GM19324 (cell line): ENCODE data around the gene EIF5A.

Source experiments
- ATAC-seq: cut with Tn5 transposase; IDR thresholded peaks from one replicate; pipeline ENCODE4 v1.9.1; 2021; ENCODE audit warnings: mild to moderate bottlenecking, moderate library complexity; ENCODE audit not compliant: unreplicated experiment, low FRiP score

The EIF5A gene

DNA sequence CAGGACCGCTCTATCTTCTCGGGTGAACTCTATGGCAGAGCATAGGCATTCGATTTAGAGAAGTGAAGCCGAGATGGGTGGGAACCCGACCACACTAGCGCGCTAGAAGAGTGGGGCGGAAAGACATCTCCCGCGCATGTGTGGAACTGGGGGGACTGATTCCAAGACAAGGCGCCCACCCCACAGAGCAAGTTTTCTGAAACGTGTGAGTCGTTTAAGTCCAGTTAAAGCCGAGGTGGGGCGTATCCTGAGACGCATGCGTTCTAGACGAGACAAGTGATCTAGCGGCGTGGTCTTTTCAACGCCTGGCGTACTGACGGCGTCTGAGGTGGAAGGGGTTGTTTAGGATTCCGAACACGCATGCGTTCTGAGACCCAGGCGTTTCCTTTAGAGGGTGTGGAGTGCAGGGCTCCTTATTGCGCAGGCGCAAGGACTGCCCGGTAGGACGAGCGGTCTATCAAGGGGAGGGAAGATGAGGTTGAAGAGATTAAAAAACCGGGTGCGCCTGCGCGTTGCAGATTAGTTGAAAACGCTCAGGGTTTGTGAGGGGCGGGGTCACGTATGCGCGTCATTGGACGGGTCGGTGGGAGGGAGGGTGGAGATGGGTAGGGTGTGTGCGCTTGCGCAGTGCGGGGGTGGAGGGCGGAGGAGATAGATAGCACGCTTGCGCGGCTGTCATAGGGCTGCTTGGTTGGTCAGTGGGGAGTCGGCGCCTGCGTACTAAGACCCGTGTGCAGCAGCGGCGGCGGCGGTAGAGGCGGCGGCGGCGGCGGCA, at the start of gene EIF5A:
Gene EIF5A, plus strand, starts transcription at position 718 of the 775 bp plus-strand sequence. CDS start 2,008 bp downstream, outside the sequence.
- ATAC-seq, result peak; percentile 74

DNA sequence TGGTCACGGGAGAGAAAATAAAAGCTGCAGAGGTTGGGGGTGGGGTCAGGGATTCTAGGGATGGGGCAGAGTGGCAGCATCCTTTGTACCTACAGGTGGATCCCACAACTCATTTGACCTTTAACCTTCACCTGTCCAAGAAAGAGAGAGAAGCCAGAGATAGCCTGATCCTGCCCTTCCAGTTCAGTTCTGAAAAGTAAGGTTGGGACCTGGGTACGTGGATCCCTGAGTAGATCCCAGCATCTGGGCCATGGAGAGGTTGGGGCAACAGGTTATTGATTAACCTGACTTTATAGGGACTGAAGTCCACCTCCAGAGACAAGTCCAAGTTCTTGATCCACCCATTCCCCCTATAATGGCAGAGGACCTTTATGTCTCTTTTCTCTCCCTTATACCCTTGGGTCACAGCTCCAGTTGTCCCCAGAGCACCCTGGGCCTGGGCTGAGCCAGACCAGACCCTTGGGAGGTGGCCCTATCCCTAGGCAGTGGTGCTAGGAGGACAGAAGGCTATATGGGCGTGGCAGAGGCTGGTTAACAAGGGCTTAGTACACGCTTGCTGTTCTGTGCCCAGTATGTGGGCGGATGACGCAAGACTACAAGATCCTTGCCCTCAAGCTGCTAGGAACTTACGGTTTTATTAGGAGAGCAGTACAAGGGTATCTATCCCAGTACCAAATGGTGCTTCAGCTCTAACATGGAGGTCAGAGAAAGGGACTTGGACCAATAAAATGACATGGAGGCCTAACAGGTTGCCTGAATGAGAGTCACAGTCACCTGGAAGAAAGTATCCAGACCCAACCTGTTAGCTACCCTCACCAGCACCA, 48.5 kb upstream of the EIF5A start:
- ATAC-seq, result no peak

DNA sequence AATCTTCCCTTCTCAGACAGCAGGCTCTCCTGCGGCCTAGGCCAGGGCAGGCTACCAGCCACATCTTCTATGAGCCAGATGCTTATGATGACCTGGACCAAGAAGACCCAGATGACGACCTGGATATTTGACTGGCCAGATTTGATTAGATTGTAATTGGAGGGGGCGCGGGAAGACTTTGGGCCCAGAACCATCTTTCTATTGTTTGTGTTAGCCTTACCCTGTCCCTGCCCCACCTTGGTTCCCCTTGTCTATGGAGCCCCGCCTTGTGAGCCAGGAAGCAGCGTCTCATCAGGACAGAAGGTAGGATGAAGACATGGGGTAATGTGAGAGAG, 47.9 kb upstream of the EIF5A start:
- no peak for ATAC-seq

DNA sequence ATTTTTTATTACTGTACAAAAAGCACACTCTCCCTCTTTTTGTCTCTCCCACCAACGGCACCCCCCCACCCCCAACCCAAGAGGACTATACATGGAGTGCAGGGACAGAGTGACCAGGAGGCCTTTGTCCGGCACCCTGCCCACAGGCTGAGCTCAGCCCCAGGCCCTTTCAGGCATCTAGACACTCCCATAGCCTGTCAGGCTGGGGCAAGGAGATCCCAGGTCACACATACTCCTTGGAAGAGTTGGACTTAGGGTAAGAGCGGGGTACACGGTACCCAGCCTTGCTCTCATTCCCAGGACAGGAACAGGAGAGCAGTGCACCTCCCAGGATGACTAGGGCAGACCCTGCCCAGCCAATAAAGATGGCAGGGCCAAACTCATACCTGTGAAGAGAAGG, 47.3 kb upstream of the EIF5A start:
- no peak for ATAC-seq

DNA sequence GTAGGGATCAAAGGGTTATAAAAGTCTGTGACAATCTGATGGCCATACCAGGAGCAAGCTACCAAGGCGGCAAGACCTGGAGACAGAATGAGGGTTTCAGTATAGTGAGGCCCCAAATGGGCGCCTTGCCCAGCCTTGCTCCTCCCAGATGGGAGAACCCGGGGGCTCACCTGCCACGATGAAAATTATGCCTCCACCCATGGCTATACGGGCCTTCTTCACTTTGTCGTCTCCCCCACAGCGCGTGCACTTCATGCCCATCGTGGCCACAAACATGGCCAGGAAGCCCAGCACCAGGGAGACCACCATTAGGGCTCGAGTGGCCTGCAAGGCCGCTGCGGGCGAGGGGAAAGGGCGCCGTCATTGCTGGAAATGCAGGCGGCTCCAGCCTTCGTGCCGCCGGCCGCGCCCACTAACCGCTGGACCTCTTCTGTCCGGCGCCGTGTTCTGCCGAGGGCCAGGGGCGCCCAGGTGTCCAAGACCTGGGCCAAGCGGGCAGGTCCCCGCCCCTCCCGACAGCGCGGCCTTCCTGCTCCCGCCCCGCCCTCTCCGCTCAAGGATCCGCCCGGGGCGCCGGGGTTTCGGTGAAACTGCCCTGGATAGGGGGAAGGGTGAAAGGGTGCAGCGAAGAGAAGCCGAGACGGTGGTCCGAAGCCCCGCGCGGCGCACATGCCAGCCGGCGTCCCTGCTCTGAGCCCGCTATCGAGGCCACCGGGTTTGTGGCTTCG, 46.6 kb upstream of the EIF5A start:
- ATAC-seq, result no peak

DNA sequence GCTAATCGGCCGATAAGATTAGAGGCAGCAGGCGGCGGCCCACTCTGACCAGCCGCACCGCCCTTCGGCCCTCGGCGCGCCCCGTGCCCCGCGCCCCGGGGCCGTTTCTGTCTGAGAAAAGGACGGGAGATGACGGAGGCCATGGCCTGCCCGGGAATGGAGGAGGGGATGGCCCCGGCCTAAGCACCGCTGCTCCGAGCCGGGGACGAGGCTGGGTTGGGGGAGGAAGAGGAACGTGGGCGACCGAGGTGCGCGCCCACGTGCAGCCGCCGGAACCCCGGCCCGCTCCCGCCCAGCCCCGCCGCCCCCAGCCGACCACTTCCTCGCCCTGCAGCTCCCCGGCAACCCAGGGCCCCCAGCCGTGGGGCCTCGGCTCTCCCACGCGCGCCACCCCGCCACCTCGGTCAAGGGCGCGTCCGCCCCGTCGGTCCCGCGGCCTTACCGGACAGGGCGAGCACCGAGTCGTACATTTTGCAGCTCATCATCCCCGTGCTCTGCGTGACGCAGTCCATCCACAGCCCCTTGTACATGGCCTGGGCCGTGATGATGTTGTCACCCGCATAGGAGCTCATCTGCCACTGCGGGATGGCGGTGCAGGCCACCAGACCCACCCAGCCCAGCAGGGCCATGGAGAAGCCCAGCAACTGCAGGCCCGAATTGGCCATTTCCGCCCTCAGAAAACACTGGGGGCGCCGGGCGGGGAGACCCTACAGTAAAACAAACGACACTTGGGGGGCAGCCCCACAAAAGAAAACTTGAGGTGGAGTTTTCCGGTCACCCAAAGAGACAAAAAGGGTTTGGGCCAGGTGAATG, 45.8 kb upstream of the EIF5A start:
- ATAC-seq, result no peak

DNA sequence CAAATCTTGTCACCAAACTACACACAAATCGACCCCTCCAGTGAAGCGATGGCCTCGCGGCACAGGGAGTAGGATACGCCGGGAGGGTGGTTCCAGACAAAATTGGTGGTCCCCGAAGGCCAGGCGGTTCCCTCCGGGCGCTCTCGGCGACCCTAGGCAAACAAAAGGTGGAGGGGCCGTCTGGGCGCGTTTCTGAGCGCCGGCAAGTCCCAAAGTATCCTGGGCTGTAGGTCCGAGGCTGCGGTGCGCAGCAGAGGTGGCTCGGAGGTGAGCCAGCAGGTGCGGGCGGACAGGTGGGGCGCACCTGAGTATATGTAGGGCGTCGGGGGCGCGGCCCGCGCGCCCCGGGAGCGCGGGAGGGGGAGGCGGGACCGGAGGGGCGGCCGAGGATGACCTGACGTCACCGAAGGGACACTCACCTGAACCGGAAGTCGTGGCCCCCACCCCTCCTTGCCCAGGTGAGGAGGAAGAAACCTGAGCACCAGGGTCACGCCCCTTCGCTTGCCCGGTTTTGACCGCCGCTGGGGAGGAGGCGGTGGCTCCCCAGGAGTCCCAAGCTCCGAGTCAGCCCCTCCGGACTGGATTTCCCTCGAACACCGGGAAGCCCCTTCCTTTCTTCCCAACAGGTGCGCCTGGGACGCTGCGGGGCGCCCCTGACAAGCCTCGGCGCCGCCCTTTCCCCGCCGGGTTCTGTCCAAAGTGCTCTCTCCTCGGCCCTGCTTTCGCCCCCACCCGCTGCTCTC, 45.1 kb upstream of the EIF5A start, which contains the start of gene CLDN7:
Gene CLDN7, minus strand, starts transcription at position 287 of the 743 bp plus-strand sequence. CDS start 435 bp downstream, outside the sequence.
- no peak for ATAC-seq

DNA sequence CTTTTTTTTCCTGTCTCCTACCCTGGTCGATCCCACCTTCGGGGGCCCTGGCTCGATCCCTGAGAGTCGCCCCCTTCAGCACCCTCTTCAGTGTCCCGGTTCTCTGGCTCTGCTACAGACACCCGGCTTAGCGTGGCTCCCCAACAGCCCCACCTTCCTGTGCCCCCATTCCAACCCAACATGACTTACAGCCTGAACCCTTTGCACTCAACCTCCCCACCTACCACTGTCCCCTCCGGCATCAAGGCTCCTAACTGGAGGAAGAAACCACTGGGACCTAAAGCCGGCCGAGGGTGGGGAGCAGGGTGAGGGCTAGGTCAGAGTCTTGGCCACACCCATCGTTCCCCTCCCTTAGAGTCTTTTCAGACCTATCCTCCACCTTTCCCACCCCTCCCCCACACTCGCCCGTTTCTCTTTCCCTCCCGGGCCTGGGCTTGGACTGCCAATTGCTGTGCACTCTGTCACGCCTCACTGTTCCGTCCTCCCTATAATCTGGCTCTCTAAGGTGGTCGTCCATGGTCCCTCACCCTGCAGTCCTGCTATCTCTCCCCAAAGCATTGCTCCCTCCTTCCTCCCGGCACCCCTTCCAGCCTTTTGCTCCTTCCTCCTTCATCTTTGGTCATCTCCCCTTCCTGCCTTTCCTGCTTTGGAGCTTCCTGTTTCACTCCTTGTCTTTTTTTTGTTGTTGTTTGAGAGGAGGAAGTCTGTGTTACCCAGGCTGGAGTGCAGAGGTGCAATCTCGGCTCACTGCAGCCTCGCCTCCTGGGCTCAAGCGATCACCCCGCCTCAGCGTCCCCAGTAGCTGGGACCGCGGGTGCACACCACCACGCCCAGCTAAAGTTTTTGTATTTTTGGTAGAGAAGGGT, 44.3 kb upstream of the EIF5A start:
- ATAC-seq, result no peak

DNA sequence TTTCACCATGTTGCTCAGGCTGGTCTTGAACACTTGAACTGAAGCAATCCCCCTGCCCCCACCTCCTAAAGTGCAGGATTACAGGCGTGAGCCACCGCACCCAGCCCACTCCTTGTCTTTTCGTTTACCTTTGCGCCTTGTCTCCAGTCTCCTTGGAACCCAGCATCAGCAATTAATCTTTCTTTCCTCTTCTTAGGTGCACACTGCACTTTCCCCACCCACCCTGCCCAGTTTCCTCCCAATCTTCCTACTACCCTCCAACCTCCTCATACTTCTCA, 43.7 kb upstream of the EIF5A start:
- ATAC-seq, result no peak

DNA sequence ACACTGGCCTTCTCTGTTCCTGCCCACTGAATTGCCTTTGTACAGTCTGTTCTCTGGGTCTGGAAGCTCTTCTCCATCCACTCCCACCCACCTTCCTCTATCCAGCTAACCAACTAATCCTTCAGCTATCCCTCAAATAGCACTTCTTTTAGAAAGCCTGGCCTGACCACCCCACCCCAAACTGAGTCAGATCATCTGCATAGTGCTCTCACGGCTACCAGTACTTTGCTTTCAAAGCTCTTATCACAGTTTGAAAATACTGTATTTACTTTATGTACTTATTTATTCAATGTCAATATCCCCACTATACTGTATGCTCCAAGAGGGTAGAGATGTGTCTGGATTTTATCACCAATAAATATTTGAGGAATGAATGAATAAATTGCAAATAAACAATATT, 40.6 kb upstream of the EIF5A start:
- no peak for ATAC-seq

DNA sequence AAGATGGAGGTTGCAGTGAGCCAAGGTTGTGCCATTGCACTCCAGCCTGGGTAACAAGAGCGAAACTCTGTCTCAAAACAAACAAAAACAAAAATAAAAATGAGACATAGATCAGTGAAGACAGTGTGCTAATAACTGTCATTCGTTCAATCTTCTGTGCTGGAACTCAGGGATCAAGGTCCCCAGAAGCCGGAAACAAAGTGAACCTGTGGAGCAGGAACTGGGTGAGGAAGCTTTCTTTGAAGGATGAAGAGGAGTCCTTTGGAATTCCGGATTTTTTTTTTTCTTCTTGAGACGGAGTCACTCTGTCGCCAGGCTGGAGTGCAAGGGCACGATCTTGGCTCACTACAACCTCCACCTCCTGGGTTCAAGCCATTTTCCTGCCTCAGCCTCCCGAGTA, 28.0 kb upstream of the EIF5A start:
- no peak for ATAC-seq

DNA sequence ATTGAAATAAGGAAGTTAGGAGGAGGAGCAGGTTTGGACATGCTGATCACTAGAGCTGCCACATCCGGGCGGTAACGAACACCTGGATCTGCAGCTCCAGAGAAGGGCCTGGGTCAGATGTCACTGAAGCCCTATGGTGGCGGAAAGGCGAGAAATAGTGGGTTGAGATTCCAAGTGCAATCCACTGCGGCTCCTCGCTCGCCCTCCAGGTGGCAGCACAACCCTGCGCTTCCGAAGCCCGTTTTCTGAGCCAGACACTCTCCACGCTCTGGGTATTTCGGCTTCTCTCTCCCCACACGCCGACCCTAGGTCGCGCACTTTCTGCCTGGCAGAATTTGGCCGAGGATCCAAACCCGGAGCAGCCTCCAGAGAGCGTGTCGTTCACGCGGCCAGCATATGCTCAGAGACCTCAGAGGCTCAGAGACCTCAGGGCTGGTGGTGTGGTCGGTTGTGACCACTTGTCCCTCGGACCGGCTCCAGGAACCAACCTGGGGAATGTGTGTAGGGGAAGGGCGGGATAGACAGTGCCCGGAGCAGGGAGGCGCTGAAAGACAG, 26.8 kb upstream of the EIF5A start:
- no peak for ATAC-seq

DNA sequence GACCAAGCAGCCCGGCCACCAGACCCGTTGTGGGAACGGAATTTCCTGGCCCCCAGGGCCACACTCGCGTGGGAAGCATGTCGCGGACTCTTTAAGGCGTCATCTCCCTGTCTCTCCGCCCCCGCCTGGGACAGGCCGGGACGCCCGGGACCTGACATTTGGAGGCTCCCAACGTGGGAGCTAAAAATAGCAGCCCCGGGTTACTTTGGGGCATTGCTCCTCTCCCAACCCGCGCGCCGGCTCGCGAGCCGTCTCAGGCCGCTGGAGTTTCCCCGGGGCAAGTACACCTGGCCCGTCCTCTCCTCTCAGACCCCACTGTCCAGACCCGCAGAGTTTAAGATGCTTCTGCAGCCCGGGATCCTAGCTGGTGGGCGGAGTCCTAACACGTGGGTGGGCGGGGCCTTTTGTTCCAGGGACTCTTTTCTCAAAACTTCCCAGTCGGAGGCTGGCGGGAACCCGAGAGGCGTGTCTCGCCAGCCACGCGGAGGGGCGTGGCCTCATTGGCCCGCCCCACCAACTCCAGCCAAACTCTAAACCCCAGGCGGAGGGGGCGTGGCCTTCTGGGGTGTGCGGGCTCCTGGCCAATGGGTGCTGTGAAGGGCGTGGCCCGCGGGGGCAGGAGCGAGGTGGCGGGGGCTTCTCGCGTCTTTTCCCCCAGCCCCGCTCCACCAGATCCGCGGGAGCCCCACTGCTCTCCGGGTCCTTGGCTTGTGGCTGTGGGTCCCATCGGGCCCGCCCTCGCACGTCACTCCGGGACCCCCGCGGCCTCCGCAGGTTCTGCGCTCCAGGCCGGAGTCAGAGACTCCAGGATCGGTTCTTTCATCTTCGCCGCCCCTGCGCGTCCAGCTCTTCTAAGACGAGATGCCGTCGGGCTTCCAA, 26.1 kb upstream of the EIF5A start, which contains the start of gene SLC2A4:
Gene SLC2A4, plus strand, starts transcription at position 645 of the 879 bp plus-strand sequence. Its CDS starts 217 bp downstream, at position 862.
- ATAC-seq, result peak; percentile 45

DNA sequence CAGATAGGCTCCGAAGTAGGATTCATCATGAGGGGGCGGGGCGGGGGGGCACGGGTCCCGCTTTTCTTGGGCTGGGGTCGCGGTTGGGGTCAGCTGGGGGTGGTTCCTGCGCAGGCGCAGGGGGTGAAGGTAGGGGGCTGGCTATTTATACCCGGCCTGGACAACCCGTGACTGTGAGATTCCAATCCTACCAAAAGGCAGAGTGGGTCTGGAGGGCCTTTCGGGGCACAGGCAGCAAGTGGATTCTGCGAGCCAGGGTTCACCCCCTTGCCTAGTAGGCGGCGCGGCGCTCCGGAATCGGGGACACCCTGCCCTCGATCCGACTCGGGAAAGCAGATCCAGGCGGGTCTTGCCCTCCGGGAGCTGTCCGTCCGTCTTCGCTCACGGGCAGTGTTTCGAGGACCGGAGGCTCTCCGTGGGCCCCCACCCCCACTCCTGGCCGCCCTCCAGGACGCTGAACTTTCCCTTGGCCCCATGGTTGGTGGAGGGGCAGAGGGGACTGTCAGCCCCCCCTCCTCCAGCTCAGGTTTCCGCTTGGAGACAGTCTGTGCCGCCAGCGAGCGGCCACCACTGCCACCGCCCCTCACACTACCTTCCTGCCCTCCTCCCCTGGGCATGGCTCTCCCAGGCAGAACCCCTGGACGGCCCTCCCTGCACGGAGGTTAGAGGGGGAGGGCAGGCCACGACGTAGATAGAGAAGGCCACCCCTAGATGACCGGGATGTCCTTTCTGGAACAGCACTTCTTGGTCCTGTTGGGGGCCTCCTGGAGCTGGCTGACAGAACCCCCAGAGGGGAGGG, 25.3 kb upstream of the EIF5A start:
- no peak for ATAC-seq

DNA sequence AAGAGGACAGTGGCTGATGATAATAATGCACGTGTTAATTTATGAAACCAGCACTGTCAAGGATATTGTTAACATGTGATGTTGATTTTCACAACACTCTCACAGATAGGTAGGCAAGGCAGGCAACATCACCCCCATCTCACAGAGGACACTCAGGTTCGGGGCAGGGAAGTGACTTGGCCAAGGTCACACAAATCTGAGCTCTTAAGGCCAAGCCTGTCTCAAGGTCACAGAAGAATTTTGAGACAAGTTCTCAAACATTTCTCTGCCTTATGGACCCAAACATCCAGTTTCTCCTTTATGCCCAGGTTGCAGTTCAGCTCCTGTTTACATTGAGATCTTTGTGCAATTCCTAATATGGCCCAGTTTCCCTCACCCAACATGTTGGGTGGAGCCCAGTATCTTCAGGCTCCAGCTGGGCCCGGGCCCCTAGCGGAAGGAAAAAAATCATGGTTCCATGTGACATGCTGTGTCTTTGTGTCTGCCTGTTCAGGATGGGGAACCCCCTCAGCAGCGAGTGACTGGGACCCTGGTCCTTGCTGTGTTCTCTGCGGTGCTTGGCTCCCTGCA, 24.6 kb upstream of the EIF5A start:
- no peak for ATAC-seq

DNA sequence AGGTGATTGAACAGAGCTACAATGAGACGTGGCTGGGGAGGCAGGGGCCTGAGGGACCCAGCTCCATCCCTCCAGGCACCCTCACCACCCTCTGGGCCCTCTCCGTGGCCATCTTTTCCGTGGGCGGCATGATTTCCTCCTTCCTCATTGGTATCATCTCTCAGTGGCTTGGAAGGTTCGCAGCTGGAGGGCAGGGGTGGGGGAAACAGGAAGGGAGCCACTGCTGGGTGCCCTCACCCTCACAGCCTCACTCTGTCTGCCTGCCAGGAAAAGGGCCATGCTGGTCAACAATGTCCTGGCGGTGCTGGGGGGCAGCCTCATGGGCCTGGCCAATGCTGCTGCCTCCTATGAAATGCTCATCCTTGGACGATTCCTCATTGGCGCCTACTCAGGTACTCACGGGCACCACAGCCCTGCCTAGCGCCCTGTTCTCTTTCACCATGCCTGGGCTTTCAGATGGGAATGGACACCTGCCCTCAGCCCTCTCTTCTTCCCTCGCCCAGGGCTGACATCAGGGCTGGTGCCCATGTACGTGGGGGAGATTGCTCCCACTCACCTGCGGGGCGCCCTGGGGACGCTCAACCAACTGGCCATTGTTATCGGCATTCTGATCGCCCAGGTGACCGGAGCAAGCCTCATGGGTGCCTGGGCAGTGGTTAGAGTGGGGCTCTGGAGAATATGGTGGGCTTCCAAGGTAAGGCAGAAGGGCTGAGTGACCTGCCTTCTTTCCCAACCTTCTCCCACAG, 23.8 kb upstream of the EIF5A start:
- no peak for ATAC-seq
